DND-41 (cell line): ENCODE data around the gene SBF1.

ENCODE experiments used
- EZH2 ChIP-seq: IDR thresholded peaks from 3 replicates; pipeline ENCODE4 v1.6.1; 2012; ENCODE audit warnings: borderline replicate concordance, low read depth, mild to moderate bottlenecking, moderate library complexity, low read length, inconsistent platforms; ENCODE audit not compliant: severe bottlenecking
- TF ChIP-seq, protein P1 (sequence below): IDR thresholded peaks from 2 replicates; pipeline ENCODE4 v1.5.1; 2012; ENCODE audit warnings: borderline replicate concordance, low read length, moderate library complexity, mild to moderate bottlenecking; ENCODE audit not compliant: poor library complexity, severe bottlenecking; ENCODE audit errors: extremely low read depth

DNA sequence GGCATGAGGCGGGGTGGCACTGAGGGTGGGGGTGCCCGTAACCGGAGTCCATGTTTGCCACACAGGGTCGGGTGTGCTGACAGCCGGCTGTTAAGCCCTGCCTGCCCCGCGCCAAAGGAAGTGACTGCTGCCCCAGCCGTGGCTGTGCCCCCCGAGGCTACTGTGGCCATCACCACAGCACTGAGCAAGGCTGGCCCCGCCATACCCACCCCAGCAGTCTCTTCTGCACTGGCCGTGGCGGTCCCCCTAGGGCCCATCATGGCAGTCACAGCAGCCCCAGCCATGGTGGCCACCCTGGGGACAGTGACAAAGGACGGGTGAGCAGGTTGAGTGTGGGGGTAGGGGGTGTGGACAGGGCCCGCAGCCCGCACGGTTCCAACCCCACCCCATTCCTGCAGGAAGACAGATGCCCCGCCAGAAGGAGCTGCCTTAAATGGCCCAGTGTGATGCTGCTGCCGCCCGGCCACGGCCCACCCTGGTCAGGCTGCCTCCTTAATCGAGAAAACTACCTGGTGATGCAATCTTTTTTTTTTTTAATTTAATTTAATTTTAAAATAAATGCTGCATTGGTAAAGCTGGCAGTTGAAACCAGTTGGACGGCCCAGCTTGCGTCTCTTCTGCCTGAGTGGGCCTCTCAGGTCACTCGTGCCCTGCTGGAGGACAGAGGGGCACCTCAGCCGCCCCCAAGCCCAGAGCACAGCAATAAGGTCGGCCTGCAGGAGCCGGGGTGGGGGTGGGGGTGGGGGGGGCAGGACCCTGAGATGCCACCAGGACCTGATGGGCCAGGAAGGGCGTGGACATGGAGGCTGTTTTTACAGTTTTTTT, 30.8 kb downstream of the SBF1 start:
- TF ChIP-seq, protein P1, sequence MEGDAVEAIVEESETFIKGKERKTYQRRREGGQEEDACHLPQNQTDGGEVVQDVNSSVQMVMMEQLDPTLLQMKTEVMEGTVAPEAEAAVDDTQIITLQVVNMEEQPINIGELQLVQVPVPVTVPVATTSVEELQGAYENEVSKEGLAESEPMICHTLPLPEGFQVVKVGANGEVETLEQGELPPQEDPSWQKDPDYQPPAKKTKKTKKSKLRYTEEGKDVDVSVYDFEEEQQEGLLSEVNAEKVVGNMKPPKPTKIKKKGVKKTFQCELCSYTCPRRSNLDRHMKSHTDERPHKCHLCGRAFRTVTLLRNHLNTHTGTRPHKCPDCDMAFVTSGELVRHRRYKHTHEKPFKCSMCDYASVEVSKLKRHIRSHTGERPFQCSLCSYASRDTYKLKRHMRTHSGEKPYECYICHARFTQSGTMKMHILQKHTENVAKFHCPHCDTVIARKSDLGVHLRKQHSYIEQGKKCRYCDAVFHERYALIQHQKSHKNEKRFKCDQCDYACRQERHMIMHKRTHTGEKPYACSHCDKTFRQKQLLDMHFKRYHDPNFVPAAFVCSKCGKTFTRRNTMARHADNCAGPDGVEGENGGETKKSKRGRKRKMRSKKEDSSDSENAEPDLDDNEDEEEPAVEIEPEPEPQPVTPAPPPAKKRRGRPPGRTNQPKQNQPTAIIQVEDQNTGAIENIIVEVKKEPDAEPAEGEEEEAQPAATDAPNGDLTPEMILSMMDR = no peak
- TF ChIP-seq EZH2 = no peak
